HG02623 (cell line): ENCODE results near the gene HOMER2.

ENCODE experiments used
- ATAC-seq: cut with Tn5 transposase; IDR thresholded peaks from one replicate; pipeline ENCODE4 v1.9.1; 2021; ENCODE audit warnings: moderate library complexity; ENCODE audit not compliant: unreplicated experiment

Gene HOMER2

GRCh38 chr15:82933576-82933975 lies 18.9 kb downstream of the HOMER2 start:
- ATAC-seq = no peak

GRCh38 chr15:82931221-82931620 lies 21.3 kb downstream of the HOMER2 start:
- no peak for ATAC-seq

- no peak for ATAC-seq
Measured at GRCh38 chr15:82930461-82930860, 22.1 kb downstream of the HOMER2 start.

- no peak for ATAC-seq
Measured at GRCh38 chr15:82928711-82929110, 23.8 kb downstream of the HOMER2 start.

GRCh38 chr15:82923744-82924143 lies 28.8 kb downstream of the HOMER2 start:
- no peak for ATAC-seq

GRCh38 chr15:82922737-82923136 lies 29.8 kb downstream of the HOMER2 start:
- ATAC-seq = no peak

- ATAC-seq = no peak
Measured at GRCh38 chr15:82921939-82922338, 30.6 kb downstream of the HOMER2 start.

GRCh38 chr15:82921242-82921641 lies 31.3 kb downstream of the HOMER2 start:
- ATAC-seq = no peak

GRCh38 chr15:82919231-82919886 lies 33.2 kb downstream of the HOMER2 start:
- ATAC-seq = no peak

GRCh38 chr15:82918607-82919230 lies 33.8 kb downstream of the HOMER2 start:
- no peak for ATAC-seq

- ATAC-seq = no peak
Measured at GRCh38 chr15:82918162-82918561, 34.4 kb downstream of the HOMER2 start.

GRCh38 chr15:82917249-82917648 lies 35.3 kb downstream of the HOMER2 start:
- ATAC-seq = no peak

- ATAC-seq = no peak
Measured at GRCh38 chr15:82916161-82916952, 36.2 kb downstream of the HOMER2 start.

- no peak for ATAC-seq
Measured at GRCh38 chr15:82914396-82914795, 38.1 kb downstream of the HOMER2 start.

- ATAC-seq = no peak
Measured at GRCh38 chr15:82911458-82911857, 41.1 kb downstream of the HOMER2 start.

- ATAC-seq = no peak
Measured at GRCh38 chr15:82910721-82911120, 41.8 kb downstream of the HOMER2 start.

- ATAC-seq = no peak
Measured at GRCh38 chr15:82909080-82909815, 43.3 kb downstream of the HOMER2 start.

- no peak for ATAC-seq
Measured at GRCh38 chr15:82907350-82907749, 45.2 kb downstream of the HOMER2 start.

- ATAC-seq = no peak
Measured at GRCh38 chr15:82904574-82904973, 47.9 kb downstream of the HOMER2 start.

- no peak for ATAC-seq
Measured at GRCh38 chr15:82903511-82903910, 49.0 kb downstream of the HOMER2 start.

GRCh38 chr15:82901114-82901805 lies 51.3 kb downstream of the HOMER2 start:
- ATAC-seq = no peak
